Glutamatergic neuron (in vitro differentiated cells): Measurements from ENCODE around the gene FMNL3. TPM values are rescaled to one million over a fixed set of nuclear protein-coding genes. Genes with fewer than 3 reads are reported as not detected.

Experiments
- DNase-seq: peaks from one replicate; pipeline ENCODE4 v3.0.0; 2022
- H3K27ac Mint-ChIP-seq: one replicate; pipeline ENCODE4 v1.8.0; 2020; ENCODE audit warnings: mild to moderate bottlenecking, mixed read lengths, inconsistent platforms; ENCODE audit not compliant: unreplicated experiment
- H3K27me3 Mint-ChIP-seq: one replicate; pipeline ENCODE4 v1.8.0; 2020; ENCODE audit warnings: mild to moderate bottlenecking, moderate library complexity, mixed read lengths, inconsistent platforms; ENCODE audit not compliant: unreplicated experiment
- H3K36me3 Mint-ChIP-seq: one replicate; pipeline ENCODE4 v1.8.0; 2020; ENCODE audit warnings: mild to moderate bottlenecking, mixed read lengths, inconsistent platforms; ENCODE audit not compliant: unreplicated experiment
- H3K4me1 Mint-ChIP-seq: one replicate; pipeline ENCODE4 v1.8.0; 2020; ENCODE audit warnings: mild to moderate bottlenecking, low read depth, mixed read lengths, inconsistent platforms; ENCODE audit not compliant: unreplicated experiment
- H3K4me3 Mint-ChIP-seq: one replicate; pipeline ENCODE4 v1.8.0; 2020; ENCODE audit warnings: mild to moderate bottlenecking, mixed read lengths, inconsistent platforms; ENCODE audit not compliant: unreplicated experiment
- H3K9me3 Mint-ChIP-seq: one replicate; pipeline ENCODE4 v1.8.0; 2020; ENCODE audit warnings: mild to moderate bottlenecking, moderate library complexity, mixed read lengths, inconsistent platforms; ENCODE audit not compliant: unreplicated experiment
- total RNA-seq: library from RNA; stranded (reverse); fragmentation: NEBNext Ultra II Directional; extraction: Animal tissue kit (Norgen Biotek cat#: 25700); gene quantifications from one replicate; pipeline ENCODE4 v1.2.1, GENCODE V29; 2021; ENCODE audit not compliant: unreplicated experiment
- TF ChIP-seq, protein P1 (sequence below): fragments of 200-600 bp; sonication (generic); IDR thresholded peaks from one replicate; pipeline ENCODE4 v1.5.0; 2021; ENCODE audit not compliant: partially characterized antibody, unreplicated experiment

Gene FMNL3
- total RNA-seq, 1 donor from 2014 or later, result 13.7 TPM

DNA sequence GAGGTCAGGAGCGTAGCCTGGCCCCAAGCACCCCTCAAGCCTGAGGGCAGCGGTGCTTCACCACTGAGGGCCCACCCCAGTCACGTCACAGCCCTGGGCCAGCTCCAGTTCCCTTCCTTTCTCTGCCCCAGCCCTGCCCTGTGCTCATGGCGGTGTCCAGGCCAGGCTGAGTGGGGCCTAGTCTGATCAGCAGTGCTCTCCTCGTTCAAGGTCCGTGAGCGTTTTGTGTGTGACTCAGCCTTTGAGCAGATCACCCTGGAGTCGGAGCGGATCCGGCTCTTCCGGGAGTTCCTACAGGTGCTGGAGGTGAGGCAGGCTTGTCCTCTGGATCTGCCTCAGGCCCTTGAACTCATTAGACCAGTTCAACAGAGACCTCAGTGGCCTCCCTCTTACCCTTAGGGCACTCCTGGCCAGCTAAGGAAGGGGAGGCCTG is 64.8 kb downstream of the FMNL3 start:
- H3K36me3 Mint-ChIP-seq, result no peaks in the 10 kb centered on the region
- DNase-seq, result no peak
- TF ChIP-seq, protein P1, sequence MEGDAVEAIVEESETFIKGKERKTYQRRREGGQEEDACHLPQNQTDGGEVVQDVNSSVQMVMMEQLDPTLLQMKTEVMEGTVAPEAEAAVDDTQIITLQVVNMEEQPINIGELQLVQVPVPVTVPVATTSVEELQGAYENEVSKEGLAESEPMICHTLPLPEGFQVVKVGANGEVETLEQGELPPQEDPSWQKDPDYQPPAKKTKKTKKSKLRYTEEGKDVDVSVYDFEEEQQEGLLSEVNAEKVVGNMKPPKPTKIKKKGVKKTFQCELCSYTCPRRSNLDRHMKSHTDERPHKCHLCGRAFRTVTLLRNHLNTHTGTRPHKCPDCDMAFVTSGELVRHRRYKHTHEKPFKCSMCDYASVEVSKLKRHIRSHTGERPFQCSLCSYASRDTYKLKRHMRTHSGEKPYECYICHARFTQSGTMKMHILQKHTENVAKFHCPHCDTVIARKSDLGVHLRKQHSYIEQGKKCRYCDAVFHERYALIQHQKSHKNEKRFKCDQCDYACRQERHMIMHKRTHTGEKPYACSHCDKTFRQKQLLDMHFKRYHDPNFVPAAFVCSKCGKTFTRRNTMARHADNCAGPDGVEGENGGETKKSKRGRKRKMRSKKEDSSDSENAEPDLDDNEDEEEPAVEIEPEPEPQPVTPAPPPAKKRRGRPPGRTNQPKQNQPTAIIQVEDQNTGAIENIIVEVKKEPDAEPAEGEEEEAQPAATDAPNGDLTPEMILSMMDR, result no peak

GRCh38 chr12:49641748-49642369 is 65.3 kb downstream of the FMNL3 start:
- no peak overlapping the region for H3K4me3 Mint-ChIP-seq
- H3K27me3 Mint-ChIP-seq, result peaks cover 7% of the 10 kb centered on the region
- peaks cover 12% of the 10 kb centered on the region for H3K4me1 Mint-ChIP-seq
- no peak overlapping the region for H3K27ac Mint-ChIP-seq
- no peaks in the 10 kb centered on the region for H3K36me3 Mint-ChIP-seq
- no peak for DNase-seq
- TF ChIP-seq, protein P1, result no peak
- H3K9me3 Mint-ChIP-seq, result peaks cover 6% of the 10 kb centered on the region

More for the DNA sequence above, 64.8 kb downstream of the FMNL3 start:
- Mint-ChIP-seq H3K9me3 (peaks cover 4% of the 10 kb centered on the region), H3K27ac (no peak overlapping the region), H3K4me1 (peaks cover 8% of the 10 kb centered on the region), H3K4me3 (no peak overlapping the region), H3K27me3 (peaks cover 4% of the 10 kb centered on the region)

DNA sequence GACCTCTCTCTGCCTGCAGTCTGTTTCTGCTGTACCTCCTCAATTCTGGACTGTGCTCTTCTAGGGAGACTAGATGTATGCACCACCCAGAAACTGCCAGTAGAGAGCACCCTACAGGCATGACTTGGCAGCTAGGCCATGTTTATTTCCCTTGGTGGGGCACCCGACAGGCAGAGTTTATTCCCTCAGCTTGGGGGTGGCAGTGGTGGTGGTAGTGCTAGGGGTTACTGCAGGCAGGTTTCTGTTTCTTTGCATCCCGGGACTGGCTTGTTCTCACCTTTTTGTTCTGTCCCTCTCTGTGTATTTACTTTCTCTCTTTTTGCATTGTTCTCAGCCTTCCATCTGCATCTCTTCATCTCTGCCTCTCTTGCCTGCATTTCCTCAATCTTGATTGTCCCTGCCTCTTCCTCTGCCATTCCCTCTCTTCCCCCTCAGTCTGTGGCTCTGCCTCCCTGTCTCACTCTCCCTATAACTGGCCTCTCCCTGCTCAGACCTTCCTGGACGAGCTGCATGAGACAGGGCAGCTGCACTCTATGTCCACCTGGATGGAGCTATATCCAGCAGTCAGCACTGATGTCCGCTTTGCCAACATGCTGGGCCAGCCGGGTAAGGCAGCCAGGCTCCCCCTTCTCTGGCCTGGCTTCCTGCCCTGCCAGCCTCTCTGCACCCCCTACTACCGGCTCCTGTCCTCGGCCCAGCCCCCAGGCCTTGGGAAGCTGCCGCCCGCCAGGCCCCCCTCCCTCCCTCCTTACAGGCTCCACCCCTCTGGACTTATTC is 70.0 kb downstream of the FMNL3 start:
- TF ChIP-seq, protein P1, result peak; percentile 54
- Mint-ChIP-seq H3K27me3 (peaks cover 6% of the 10 kb centered on the region), H3K4me3 (peak overlapping the region; percentile 16), H3K4me1 (peaks cover 10% of the 10 kb centered on the region), H3K27ac (peak overlapping the region; percentile 80), H3K36me3 (no peaks in the 10 kb centered on the region), H3K9me3 (peaks cover 5% of the 10 kb centered on the region)
- DNase-seq, result peak; percentile 59

DNA sequence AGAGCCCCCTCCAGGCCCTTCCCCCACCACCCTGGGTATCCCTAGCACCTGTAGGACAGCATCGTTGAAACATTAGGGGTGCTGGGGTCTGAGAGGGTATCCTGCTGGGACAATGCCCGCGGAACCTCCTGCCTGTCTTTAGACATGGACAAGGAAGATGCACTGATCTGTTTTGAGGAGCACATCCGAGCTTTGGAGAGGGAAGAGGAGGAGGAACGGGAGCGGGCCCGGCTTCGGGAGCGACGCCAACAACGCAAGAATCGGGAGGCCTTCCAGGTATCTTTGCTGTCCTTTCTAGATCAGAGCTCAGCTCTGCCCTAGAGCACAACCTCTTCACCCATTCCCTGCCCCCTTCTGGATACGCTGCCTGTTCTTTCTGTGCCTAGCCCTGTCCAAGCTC is 70.6 kb downstream of the FMNL3 start:
- H3K36me3 Mint-ChIP-seq, result no peaks in the 10 kb centered on the region
- TF ChIP-seq, protein P1, result no peak
- H3K4me1 Mint-ChIP-seq, result peaks cover 10% of the 10 kb centered on the region
- H3K27me3 Mint-ChIP-seq, result peaks cover 8% of the 10 kb centered on the region
- DNase-seq, result no peak
- no peak overlapping the region for H3K27ac Mint-ChIP-seq
- peaks cover 8% of the 10 kb centered on the region for H3K9me3 Mint-ChIP-seq
- H3K4me3 Mint-ChIP-seq, result no peak overlapping the region

GRCh38 chr12:49635656-49636055 is 71.5 kb downstream of the FMNL3 start:
- H3K9me3 Mint-ChIP-seq, result peaks cover 8% of the 10 kb centered on the region
- H3K27ac Mint-ChIP-seq, result no peak overlapping the region
- no peak overlapping the region for H3K4me3 Mint-ChIP-seq
- no peak for DNase-seq
- peaks cover 8% of the 10 kb centered on the region for H3K27me3 Mint-ChIP-seq
- H3K4me1 Mint-ChIP-seq, result peaks cover 10% of the 10 kb centered on the region
- H3K36me3 Mint-ChIP-seq, result no peaks in the 10 kb centered on the region
- TF ChIP-seq, protein P1, result no peak
